HL-60/S4 treated with phorbol 12-myristate 13-acetate at 8.2 ng/mL for 4 days and 3 days (cell line): ENCODE measurements around the gene AMBP.
"Not testable (repeated sequence)": the region's sequence is repeated elsewhere in the genome, so short reads cannot be mapped to it uniquely, and the experiment has no call there.

Experiments used
- in situ Hi-C: fragments of 300-500 bp; cut with MboI; formaldehyde crosslinking; loops from 2 replicates; pipeline ENCODE4 v1.15.0; 2022; ENCODE audit warnings: low sequenced_read_pairs

Gene AMBP

DNA sequence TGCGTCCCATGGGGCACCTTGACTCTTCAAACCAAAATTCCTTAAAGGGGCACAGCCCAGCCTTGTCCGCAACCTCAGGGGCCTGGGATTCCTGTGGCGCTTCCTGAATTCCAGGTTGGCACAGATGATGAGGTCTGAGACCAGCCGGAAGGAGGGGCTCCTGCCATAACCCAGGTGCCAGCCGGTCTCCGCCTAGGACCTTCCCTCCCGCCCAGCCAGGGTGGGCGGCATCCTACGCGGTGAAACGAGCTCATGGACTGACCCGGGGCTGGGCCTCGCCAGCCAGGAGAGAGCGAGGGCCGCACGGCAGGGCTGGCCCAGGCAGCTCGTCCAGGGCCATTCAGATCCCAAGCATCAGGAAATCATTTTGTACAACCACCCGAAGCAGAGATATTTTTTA is 23.0 kb downstream of the AMBP start:
- in situ Hi-C loops, result no loop called here

DNA sequence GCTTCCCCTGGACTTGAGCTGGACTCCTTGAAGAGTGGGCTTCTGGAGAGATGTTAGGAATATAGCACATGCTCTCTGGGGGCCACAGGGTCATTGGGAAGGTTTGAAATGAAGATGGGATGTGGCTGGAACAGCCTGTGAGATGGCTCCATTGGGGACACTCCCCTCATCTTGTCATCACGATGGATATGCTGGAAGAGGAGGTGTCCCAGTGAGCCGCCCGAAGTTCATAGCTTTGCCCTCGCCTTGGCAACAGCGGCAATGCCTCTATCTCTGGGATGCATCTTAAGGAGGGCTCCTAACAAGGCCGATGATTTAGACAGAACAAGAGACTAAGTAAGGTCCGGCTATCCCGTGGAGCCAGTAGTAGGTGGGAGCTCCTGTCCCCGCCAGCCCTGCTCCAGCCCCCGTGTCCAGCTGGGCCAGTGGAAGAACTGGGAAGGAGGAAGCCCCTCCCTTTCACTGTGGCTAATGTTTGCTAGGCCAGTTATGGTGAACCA is 23.9 kb downstream of the AMBP start:
- in situ Hi-C loops, result no loop called here

- in situ Hi-C loops, result no loop called here
Measured at GRCh38 chr9:114053246-114054005, 24.7 kb downstream of the AMBP start.

DNA sequence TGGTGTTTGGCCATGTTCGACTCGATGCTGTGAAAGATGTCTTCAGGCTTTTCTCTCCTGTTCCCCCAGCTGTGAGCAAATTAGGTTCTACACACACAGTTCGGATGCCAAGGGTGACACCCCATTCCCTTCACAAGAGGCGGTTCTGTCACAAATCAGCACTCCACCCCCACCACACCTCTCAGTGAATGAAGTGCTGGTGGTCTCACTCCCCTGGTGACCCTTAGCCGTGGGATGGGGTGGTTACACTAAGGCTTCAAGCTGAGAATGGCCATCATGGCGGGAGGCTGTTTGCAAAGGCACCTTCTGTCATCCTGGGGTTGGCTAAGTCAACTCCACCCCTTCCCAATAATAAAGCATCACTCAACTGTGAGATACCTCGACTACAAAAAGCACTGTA is 26.4 kb downstream of the AMBP start:
- in situ Hi-C loops, result no loop called here

DNA sequence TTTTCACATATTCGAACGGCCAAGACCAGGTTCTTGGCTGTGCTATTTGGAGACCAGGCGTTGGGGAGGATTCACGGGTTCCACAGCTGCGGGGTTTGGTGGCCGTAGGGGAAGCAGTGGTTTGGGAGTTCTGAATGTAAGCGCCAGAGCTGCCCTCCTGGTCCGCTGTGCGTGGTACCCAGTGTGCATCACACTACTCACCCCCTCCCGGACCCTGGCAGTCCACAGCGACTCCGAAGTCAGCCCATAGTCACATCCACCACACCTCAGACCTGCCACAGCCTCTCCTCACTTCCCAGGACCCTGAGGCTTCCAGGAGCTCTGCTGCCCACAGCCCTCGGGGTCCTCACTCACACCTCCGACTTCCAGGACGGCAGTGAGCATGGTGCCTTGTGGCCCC is 26.8 kb downstream of the AMBP start:
- in situ Hi-C loops, result no loop called here

DNA sequence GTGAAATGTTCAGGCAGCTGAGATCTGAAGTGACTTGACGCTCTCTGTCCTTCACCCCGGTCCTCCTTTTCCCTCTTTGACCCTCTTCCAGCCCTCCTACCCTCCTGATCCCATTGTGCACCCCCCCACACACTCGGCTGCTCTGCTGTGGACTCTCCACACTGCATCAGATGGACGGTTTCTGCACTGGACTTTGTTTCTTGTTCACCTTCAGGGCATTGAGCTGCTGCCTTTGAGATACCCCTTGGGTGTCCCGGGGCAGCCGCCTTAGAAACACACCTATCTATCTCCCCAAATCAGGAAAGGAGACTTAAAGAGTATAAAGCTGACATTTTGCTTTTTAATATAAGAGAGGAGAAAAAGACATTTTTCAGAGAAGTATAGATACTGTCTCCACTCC is 27.5 kb downstream of the AMBP start:
- in situ Hi-C loops, result no loop called here

DNA sequence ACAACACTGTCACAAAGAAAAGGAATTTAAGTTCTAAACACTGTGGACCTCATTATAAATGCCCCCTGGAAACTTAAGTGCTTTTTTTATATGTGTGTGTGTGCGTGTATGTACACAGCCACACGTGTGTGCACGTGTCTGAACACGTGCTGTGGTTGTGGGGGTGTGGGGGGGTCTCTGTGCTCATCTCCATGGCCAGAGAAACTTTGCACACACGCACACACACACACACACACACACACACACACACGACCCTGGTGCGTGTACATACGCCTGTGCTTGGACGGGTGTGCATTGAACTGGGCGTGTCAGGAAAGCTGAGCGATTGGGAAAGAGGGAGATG is 27.9 kb downstream of the AMBP start:
- in situ Hi-C loops, result no loop called here

DNA sequence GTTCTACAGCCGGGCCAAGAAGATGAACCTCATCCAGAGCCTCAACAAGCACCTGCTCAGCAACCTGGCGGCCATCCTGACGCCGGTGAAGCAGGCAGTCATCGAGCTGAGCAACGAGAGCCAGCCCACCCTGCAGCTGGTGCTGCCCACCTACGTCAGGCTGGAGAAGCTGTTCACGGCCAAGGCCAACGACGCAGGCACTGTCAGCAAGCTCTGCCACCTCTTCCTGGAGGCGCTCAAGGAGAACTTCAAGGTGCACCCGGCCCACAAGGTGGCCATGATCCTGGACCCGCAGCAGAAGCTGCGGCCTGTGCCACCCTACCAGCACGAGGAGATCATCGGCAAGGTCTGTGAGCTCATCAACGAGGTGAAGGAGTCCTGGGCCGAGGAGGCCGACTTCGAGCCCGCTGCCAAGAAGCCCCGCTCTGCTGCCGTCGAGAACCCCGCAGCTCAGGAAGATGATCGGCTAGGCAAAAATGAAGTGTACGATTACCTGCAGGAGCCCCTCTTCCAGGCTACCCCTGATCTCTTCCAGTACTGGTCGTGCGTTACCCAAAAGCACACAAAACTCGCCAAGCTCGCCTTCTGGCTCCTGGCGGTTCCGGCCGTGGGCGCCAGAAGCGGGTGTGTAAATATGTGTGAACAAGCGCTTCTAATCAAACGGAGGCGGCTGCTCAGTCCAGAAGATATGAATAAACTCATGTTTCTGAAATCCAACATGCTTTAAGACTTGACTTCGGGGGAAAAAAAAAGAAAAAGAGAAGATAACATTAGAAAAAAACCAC is 28.5 kb downstream of the AMBP start:
- in situ Hi-C loops, result no loop called here

GRCh38 chr9:114048533-114049415 is 29.3 kb downstream of the AMBP start:
- in situ Hi-C loops, result no loop called here

- in situ Hi-C loops, result no loop called here
Measured at GRCh38 chr9:114047717-114048116, 30.4 kb downstream of the AMBP start.

GRCh38 chr9:114046875-114047274 is 31.2 kb downstream of the AMBP start:
- in situ Hi-C loops, result no loop called here

DNA sequence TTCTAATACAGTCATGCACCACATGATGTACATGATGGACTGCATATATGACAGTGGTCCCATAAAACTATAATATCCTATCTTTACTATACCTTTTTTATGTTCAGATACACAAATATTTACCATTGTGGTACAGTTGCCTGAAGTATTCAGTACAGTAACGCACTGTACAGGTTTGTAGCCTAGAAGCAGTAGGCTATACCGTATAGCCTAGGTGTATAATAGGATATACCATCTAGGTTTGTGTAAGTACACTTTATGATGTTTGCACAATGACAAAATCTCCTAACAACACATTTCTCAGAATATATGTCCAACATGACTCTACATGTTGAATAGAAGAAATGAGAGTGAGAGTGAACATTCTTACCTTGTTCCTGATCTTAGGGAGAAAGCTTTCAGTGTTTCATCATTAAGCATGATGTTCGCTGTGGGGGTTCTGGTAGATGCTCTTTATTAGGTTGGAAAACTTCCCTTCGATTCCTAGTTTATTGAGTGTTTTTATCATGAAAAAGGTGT is 31.8 kb downstream of the AMBP start:
- in situ Hi-C loops, result no loop called here

DNA sequence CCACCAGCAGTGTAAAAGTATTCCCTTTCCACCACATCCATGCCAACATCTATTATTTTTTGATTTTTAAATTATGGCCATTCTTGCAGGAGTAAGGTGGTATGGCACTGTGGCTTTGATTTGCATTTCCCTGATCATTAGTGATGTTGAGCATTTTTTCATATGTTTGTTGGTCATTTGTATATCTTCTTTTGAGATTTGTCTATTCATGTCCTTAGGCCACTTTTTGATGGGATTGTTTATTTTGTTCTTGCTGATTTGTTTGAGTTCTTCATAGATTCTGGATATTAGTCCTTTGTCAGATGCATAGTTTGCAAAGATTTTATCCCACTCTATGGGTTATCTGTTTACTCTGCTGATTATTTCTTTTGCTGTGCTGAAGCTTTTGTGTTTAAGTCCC is 34.4 kb downstream of the AMBP start:
- in situ Hi-C loops, result not testable (repeated sequence)

- in situ Hi-C loops, result no loop called here
Measured at GRCh38 chr9:114039484-114039883, 38.6 kb downstream of the AMBP start.

- in situ Hi-C loops, result no loop called here
Measured at GRCh38 chr9:114038724-114039313, 39.3 kb downstream of the AMBP start.

- in situ Hi-C loops, result no loop called here
Measured at GRCh38 chr9:114037961-114038723, 40.0 kb downstream of the AMBP start.

- in situ Hi-C loops, result no loop called here
Measured at GRCh38 chr9:114037249-114037648, 40.9 kb downstream of the AMBP start.

- in situ Hi-C loops, result no loop called here
Measured at GRCh38 chr9:114035845-114036801, 42.0 kb downstream of the AMBP start.
